Measurements from ENCODE around the gene POLE.

Gene POLE

GRCh38 chr12:132686825-132687210 is 324 bp downstream of the POLE start:
- DNase-seq (ENCODE audit: low read depth, low spot score): no peak

GRCh38 chr12:132685400-132685799 is 1.7 kb downstream of the POLE start:
- no peak for DNase-seq (ENCODE audit: low read depth, low spot score)

- no peak for DNase-seq (ENCODE audit: low read depth, low spot score)
These were observed 9.7 kb downstream of the POLE start for GRCh38 chr12:132677492-132677891.

- DNase-seq (ENCODE audit: low read depth, low spot score): no peak
These were observed 11.2 kb downstream of the POLE start for GRCh38 chr12:132675757-132676432.

- no peak for DNase-seq (ENCODE audit: low read depth, low spot score)
These were observed 12.6 kb downstream of the POLE start for GRCh38 chr12:132674561-132674960.

- no peak for DNase-seq (ENCODE audit: low read depth, low spot score)
These were observed 13.6 kb downstream of the POLE start for GRCh38 chr12:132673288-132674179.

- DNase-seq (ENCODE audit: low read depth, low spot score): no peak
These were observed 14.5 kb downstream of the POLE start for GRCh38 chr12:132672678-132673077.

GRCh38 chr12:132672116-132672515 is 15.0 kb downstream of the POLE start:
- no peak for DNase-seq (ENCODE audit: low read depth, low spot score)

- no peak for DNase-seq (ENCODE audit: low read depth, low spot score)
These were observed 17.8 kb downstream of the POLE start for GRCh38 chr12:132669166-132669879.

- no peak for DNase-seq (ENCODE audit: low read depth, low spot score)
These were observed 18.7 kb downstream of the POLE start for GRCh38 chr12:132668191-132669088.

- no peak for DNase-seq (ENCODE audit: low read depth, low spot score)
These were observed 21.3 kb downstream of the POLE start for GRCh38 chr12:132665794-132666193.

GRCh38 chr12:132665149-132665491 is 22.0 kb downstream of the POLE start:
- no peak for DNase-seq (ENCODE audit: low read depth, low spot score)

GRCh38 chr12:132664206-132665148 is 22.7 kb downstream of the POLE start:
- no peak for DNase-seq (ENCODE audit: low read depth, low spot score)

GRCh38 chr12:132662901-132663755 is 24.0 kb downstream of the POLE start:
- DNase-seq (ENCODE audit: low read depth, low spot score): no peak

GRCh38 chr12:132661972-132662371 is 25.2 kb downstream of the POLE start:
- DNase-seq (ENCODE audit: low read depth, low spot score): no peak

GRCh38 chr12:132660996-132661395 is 26.1 kb downstream of the POLE start:
- DNase-seq (ENCODE audit: low read depth, low spot score): no peak

GRCh38 chr12:132660052-132660451 is 27.1 kb downstream of the POLE start:
- DNase-seq (ENCODE audit: low read depth, low spot score): no peak

- DNase-seq (ENCODE audit: low read depth, low spot score): no peak
These were observed 28.0 kb downstream of the POLE start for GRCh38 chr12:132659146-132659545.

GRCh38 chr12:132658149-132658894 is 28.8 kb downstream of the POLE start:
- DNase-seq (ENCODE audit: low read depth, low spot score): no peak

All from activated naive CD8-positive, alpha-beta T cell treated with anti-CD3 and anti-CD28 coated beads, Interleukin-2, amount 50 U/mL, for 16 hours (primary cell).